ENCODE data around the gene APOL6.
A peak's percentile ranks its signal among the peaks of the same experiment; 100 is the strongest.
"Not testable (repeated sequence)": the region's sequence is repeated elsewhere in the genome, so short reads cannot be mapped to it uniquely, and the experiment has no call there.

Gene APOL6

DNA sequence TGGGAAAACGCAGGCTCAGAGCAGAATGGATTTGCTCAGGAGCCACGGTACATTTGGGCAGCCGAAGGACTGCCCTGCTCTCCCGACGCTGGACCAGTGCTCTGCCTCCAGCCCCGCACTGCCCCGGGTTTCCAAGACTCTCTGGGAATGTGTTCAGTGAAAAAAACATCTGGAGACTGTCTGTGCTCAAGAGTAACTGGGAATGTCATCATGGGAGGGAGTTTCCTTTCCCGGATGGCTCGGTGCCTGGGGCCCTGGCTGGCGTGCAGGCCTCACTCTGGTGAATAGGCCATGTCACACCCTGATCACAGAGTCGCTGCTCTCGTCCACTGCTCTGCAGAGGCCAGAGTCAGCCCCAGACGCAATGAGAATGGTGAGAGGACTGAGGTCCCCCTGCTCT is 9.8 kb upstream of the APOL6 start:
- DNase-seq, result no peak

DNA sequence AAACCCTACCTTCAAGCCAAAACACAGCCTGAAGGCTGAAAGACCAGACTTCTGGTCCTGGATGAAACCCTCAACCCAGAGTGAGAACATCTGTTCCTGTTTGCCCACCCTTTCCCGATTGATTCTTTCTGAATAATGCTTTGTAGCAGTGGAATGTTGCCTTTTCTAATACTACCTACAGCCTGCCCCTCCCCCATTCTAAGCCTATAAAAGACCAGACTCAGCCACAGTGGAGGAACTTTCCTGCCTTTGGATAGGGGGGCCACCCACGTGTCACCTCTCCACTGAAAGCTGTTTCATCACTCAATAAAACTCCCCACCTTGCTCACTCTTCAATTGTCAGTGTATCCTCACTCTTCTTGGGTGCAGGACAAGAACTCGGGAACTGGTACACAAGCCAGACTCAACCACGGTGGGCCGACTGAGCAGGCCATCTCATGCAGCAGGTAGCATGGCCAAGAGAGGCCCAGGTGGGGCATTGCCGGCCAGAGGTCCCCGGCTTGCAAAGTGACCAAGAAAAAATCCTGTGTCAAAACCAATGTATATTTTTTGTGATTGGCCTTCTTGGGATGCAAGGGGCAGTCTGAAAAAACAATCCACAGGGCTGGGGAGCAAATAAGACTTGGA is 6.6 kb upstream of the APOL6 start:
- no peak for DNase-seq

- no peak for DNase-seq
Measured at GRCh38 chr22:35642305-35642741, 5.9 kb upstream of the APOL6 start.

- DNase-seq, result no peak
Measured at GRCh38 chr22:35643991-35644390, 4.3 kb upstream of the APOL6 start.

- DNase-seq, result no peak
Measured at GRCh38 chr22:35645646-35646045, 2.6 kb upstream of the APOL6 start.

DNA sequence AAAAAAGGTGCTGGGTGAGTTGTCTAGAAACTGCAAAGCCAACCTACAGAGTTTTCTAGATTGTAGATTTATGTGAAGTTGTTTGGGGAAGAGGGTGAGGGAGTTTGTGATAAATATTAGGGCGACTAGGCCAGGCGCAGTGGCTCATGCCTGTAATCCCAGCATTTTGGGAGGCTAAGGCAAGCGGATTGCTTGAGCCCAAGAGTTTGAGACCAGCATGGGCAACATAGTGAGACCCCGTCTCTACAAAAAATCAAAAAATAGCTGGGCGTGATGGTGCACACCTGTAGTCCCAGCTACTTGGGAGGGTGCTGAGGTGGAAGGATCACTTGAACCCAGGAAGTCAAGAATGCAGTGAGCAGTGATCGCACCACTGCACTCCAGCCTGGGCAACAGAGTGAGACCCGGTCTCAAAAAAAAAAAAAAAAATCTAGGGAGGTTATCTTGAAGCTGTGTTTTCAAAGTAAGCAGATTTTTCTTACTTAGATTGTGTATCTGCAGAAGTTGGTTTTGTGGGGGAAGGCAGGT is 844 bp downstream of the APOL6 start:
- DNase-seq, result no peak

- no peak for DNase-seq
Measured at GRCh38 chr22:35649636-35650250, 1.5 kb downstream of the APOL6 start.

- no peak for DNase-seq
Measured at GRCh38 chr22:35651085-35651484, 2.8 kb downstream of the APOL6 start.

GRCh38 chr22:35653824-35654223 is 5.6 kb downstream of the APOL6 start:
- no peak for DNase-seq

- DNase-seq, result no peak
Measured at GRCh38 chr22:35656284-35656752, 8.1 kb downstream of the APOL6 start.

DNA sequence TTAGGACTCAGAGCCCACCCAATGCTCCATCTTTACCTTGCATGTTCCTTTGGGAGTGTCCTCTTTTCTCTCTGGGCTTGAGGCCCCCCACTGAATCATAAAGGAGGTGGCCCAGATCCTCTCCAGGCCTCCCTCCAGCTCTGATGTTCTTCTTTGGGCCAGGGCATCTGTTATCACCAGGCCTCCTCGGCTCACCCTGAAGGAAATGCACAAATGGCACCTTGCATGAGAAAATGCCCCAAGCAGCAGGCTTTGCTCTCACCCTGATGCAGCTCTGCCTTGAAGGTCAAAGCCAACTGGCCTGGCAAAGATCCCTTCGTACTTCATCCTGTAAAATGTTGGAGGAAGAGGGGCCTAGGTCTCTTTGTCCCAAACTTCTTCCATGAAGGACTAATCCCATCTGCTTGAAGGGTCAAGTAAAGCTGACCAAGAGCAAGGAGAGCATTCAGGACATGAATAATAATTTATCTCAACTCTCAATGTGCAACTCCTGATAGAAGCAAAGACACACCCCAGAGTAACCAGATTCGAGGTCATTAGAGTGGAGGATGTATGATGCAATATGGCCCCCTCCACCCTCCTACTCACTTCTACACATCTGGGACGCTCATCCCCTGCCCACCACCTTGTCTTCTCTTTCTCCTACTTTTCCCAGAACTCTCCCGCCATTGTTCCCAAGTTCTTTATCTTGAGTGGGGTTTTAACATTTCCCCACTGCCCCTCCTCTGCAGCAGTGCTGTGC is 9.5 kb downstream of the APOL6 start:
- no peak for DNase-seq

GRCh38 chr22:35660291-35661127 is 12.3 kb downstream of the APOL6 start:
- peak; percentile 37 to 42 for DNase-seq

- DNase-seq, result no peak
Measured at GRCh38 chr22:35661464-35661863, 13.2 kb downstream of the APOL6 start.

DNA sequence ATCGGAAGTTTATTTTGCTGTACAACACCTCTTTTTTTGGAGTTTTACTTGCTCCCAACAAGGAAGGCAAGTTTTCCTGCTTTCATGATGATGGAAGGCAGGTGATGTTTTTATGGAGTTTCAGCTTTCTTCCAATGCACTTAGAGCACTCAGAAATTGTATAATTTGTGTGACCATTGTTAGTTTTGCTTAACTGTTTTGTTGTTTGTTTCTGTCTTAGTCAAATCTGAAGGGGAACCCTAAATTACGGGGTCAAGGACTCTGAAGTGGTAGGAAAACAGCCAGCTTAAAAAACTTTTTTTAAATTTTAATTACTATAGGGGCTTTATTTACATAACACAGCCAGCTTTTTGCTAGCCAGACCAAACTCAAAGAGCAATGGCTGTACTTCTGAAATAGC is 14.7 kb downstream of the APOL6 start:
- DNase-seq, result no peak

DNA sequence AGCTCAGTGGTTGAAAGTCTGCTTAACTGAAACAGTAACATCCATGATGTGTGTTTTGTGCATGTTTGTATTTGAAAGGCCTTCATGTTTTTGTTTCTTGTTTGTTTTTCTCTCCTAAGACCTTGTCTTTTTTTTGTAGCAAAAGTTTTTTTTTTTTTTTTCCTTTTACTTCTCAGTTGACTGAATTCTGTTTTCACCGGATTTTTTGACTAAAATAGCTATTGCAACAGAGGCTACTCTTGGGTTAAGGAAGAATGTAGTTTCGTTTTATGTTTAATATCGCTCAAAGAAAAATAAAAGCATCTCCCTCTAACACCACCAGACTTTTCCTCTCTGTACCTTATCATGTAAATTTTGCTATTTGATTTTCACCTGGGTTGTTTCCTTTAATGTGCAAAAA is 15.1 kb downstream of the APOL6 start:
- no peak for DNase-seq

GRCh38 chr22:35664955-35665587 is 16.8 kb downstream of the APOL6 start:
- no peak for DNase-seq

DNA sequence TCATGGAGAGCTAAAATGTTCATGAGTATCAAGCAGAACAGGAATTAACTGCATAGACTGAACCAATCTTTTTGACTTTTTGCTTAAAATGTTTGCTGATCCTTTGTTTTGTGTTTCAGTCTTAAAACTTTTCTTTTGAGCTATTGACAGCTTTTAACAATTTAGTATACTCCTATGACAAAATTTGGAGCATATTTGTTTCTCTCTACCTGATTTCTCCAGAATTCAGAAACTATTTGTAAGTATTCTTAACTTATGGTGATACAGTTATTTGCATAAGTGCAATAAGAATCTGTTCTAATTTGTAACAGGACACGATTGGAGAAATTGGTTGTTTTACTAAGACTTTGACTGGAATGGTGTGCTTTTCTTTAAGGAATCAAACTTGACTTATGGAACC is 18.5 kb downstream of the APOL6 start:
- not testable (repeated sequence) for DNase-seq

- DNase-seq, result no peak
Measured at GRCh38 chr22:35674335-35674734, 26.1 kb downstream of the APOL6 start.

GRCh38 chr22:35676065-35676464 is 27.8 kb downstream of the APOL6 start:
- not testable (repeated sequence) for DNase-seq

DNA sequence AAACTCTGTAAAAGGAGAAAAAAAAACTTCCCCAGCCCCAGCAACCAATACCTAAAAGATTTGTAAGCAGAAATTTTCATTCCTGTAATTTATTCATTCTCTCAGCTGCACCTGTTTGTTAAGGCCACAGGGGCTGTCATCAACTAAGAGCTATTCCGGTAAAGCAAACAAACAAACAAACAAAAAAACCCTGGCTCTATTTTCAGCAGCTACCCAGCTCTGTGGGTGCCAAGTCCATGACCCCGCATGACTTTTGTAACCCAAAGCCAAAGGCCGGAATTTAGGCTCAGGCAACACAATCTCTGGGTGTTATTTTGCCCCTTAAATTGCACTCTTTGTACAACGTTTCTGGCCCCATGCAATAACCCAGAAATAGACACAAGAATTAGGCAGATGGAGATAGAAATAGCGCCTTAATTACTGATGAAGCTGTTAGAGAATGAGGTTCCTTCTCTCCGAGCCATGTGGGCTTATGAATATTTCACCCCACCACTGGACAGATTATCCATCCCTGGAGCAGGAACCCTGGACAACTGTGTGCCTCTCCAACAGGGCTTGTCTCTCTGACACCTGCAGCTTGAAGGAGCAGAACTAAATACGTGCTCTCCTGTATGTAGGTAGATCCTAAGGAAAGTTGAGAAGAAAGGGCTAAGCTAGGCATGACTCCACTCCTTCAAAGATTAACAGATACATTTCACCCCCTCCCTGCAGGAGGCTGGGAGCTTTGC is 29.4 kb downstream of the APOL6 start:
- no peak for DNase-seq

DNA sequence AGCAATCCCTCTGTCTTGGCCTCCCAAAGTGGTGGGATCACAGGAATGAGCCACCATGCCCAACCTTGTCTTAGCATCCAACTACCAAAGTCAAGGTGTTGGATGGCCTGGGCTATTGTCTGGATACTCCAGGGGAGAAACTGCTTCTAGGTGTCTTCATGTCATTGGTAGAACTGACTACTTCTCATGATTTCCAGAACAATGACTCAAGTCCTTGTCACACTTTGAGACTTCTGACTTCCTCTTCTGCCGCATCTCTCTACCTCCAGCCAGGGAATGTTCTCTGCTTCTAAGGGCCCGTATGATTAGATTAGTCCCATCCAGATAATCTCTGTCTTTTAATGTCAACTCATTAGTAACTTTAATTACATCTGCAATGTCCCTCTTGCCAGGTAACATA is 30.6 kb downstream of the APOL6 start:
- DNase-seq, result no peak

DNA sequence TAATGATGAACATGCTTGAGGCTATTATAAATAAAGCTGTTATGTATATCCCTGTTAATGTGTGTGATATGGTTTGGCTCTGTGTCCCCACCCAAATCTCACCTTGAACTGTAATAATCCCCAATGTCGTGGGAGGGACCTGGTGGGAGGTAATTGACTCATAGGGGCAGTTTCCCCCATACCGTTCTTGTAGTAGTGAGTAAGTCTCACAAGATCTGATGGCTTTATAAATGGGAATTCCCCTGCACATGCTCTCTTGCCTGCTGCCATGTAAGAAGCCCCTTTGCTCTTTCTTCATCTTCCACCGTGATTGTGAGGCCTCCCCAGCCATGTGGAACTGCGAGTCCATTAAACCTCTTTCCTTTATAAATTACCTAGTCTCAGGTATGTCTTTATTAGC is 31.2 kb downstream of the APOL6 start:
- DNase-seq, result not testable (repeated sequence)
